ENCODE data around the gene BMP10. TPM values are rescaled to one million over a fixed set of nuclear protein-coding genes. Genes with fewer than 3 reads are reported as not detected.

The BMP10 gene
- total and polyA plus RNA-seq, 2 of the 8 experiments (the other 6 are each of a cell fraction or from before 2014, with no cell fraction given) = not detected

- Histone ChIP-seq H4K91ac (replicated peaks; ENCODE audit: insufficient read length, low read length) (no peak overlapping the region), H3K23ac (ENCODE audit: insufficient read length) (no peak overlapping the region), H3K36me3 (ENCODE audit: control insufficient read depth in 2 of 4, insufficient read depth in 4 of 4, low read length in 3 of 4) (no peaks in the 10 kb centered on the region), H3K14ac (ENCODE audit: insufficient read length) (no peak overlapping the region), H3K4me2 (ENCODE audit: insufficient read depth in 1 of 2, low read depth in 2 of 2, low read length in 2 of 2) (no peak overlapping the region), H2AFZ (ENCODE audit: low read length) (no peak overlapping the region), H4K5ac (ENCODE audit: insufficient read length, low read depth, low read length) (no peak overlapping the region), H4K20me1 (replicated peaks in 1 of 2; ENCODE audit: control insufficient read depth in 1 of 2, insufficient read depth in 2 of 2, low read length in 2 of 2) (no peaks in the 10 kb centered on the region), H3K23me2 (ENCODE audit: low read depth, low read length) (no peaks in the 10 kb centered on the region), H3K79me1 (ENCODE audit: low read depth, low read length) (no peaks in the 10 kb centered on the region), H3K18ac (ENCODE audit: extremely low read depth, low read length) (no peak overlapping the region), H3K4me1 (replicated peaks in 1 of 4; ENCODE audit: control insufficient read depth in 3 of 4, insufficient read depth in 4 of 4, low read length in 3 of 4) (peaks cover 0 to 7% (median 4%) of the 10 kb centered on the region in 4 experiments; a peak in 4 of 7 replicates), H3K79me2 (ENCODE audit: control insufficient read depth in 1 of 2, insufficient read depth in 2 of 2, low read length in 2 of 2) (no peaks in the 10 kb centered on the region), H4K8ac (ENCODE audit: extremely low read depth, insufficient read depth, low read length) (no peak overlapping the region), H3K4ac (replicated peaks; ENCODE audit: insufficient read length, low read depth, low read length) (no peak overlapping the region), H3K56ac (replicated peaks; ENCODE audit: insufficient read length, low read depth, low read length) (no peak overlapping the region), H2BK120ac (replicated peaks; ENCODE audit: low read depth, low read length) (no peak overlapping the region), H3K27ac (ENCODE audit: low read depth, low read length) (no peak overlapping the region), H3K27me3 (replicated peaks in 1 of 4; ENCODE audit: control insufficient read depth in 3 of 4, extremely low read depth in 1 of 4, insufficient read depth in 3 of 4, low read length in 3 of 4) (no peaks in the 10 kb centered on the region), H2BK5ac (ENCODE audit: low read depth, low read length) (no peak overlapping the region), H2BK15ac (ENCODE audit: low read length) (no peak overlapping the region), H3K4me3 (ENCODE audit: extremely low read depth in 1 of 4, insufficient read depth in 2 of 4, low read depth in 3 of 4, low read length in 4 of 4) (no peak overlapping the region), H2BK20ac (ENCODE audit: low read length) (no peak overlapping the region), H2AK5ac (ENCODE audit: low read depth, low read length) (no peak overlapping the region), H3K9me3 (ENCODE audit: insufficient read depth in 2 of 2, low read depth in 1 of 2, low read length in 1 of 2) (no peaks in the 10 kb centered on the region), H2BK12ac (ENCODE audit: low read depth, low read length) (no peak overlapping the region), H3K9ac (replicated peaks in 1 of 4; ENCODE audit: extremely low read depth in 1 of 4, low read depth in 3 of 4, low read length in 3 of 4) (no peak overlapping the region)
- DNase-seq (ENCODE audit: low read depth in 1 of 2, low spot score in 2 of 2) (no peak), FAIRE-seq (no peak)
- 94% methylated on average over 3 of the region's 3 CpGs; no CpG with 5 or more reads in 1 of the 2 experiments for WGBS, 2 experiments (ENCODE audit: extremely low coverage in 1 of 2, insufficient coverage in 1 of 2, insufficient read length in 1 of 2, insufficient replicate concordance in 2 of 2, low coverage in 1 of 2, low lambda C conversion rate in 2 of 2, missing lambda C conversion rate in 1 of 2)
- POLR2A ChIA-PET (ENCODE audit: partially characterized antibody) = interaction anchor here (1.0 to 1.1 kb wide), 2 partner anchors 10 to 20 kb away, joined by 3 read pairs; no protein-coding TSS in a partner anchor
- CTCF ChIA-PET (ENCODE audit: partially characterized antibody) = interaction anchor here (0.7 to 5.0 kb wide), 8 partner anchors 14 to 194 kb away, joined by 3 to 54 read pairs (median 3); no protein-coding TSS in a partner anchor
- TF ChIP-seq BRCA1 (IDR thresholded peaks at IDR 0.05; ENCODE audit: low read depth, low read length) = no peak
- TF ChIP-seq RFX5 (IDR thresholded peaks at IDR 0.05; ENCODE audit: borderline replicate concordance, low read depth, low read length) = no peak
- TF ChIP-seq SIX5 (IDR thresholded peaks at IDR 0.05; ENCODE audit: low read depth, low read length) = no peak
- no peak for TF ChIP-seq EZH2 (IDR thresholded peaks at IDR 0.05; ENCODE audit: low read depth, low read length, severe bottlenecking)
- TF ChIP-seq JUN (IDR thresholded peaks at IDR 0.05; ENCODE audit: low read depth, low read length) = no peak
- TF ChIP-seq RXRA (IDR thresholded peaks at IDR 0.05; ENCODE audit: insufficient read depth, low read depth, low read length) = no peak
- no peak for TF ChIP-seq SUZ12 (IDR thresholded peaks at IDR 0.05; ENCODE audit: low read length)
- no peak for TF ChIP-seq POLR2AphosphoS5 (IDR thresholded peaks at IDR 0.05; ENCODE audit: low read depth, low read length)
- no peak for TF ChIP-seq KDM4A (IDR thresholded peaks at IDR 0.05; ENCODE audit: low read depth, low read length, severe bottlenecking)
- no peak for TF ChIP-seq RBBP5 (IDR thresholded peaks at IDR 0.05; ENCODE audit: borderline replicate concordance, low read depth, low read length)
- TF ChIP-seq YY1 (IDR thresholded peaks at IDR 0.05; ENCODE audit: low read depth, low read length) = no peak
- TF ChIP-seq, protein P1, sequence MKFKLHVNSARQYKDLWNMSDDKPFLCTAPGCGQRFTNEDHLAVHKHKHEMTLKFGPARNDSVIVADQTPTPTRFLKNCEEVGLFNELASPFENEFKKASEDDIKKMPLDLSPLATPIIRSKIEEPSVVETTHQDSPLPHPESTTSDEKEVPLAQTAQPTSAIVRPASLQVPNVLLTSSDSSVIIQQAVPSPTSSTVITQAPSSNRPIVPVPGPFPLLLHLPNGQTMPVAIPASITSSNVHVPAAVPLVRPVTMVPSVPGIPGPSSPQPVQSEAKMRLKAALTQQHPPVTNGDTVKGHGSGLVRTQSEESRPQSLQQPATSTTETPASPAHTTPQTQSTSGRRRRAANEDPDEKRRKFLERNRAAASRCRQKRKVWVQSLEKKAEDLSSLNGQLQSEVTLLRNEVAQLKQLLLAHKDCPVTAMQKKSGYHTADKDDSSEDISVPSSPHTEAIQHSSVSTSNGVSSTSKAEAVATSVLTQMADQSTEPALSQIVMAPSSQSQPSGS (IDR thresholded peaks at IDR 0.05; ENCODE audit: low read length) = no peak
- no peak for TF ChIP-seq MAFK (IDR thresholded peaks at IDR 0.05; ENCODE audit: low read depth, low read length)
Measured at GRCh38 chr2:68912111-68912510, 40.9 kb upstream of the BMP10 start.
